ENCODE data around the gene SUB1. TPM values are rescaled to one million over a fixed set of nuclear protein-coding genes. Genes with fewer than 3 reads are reported as not detected.
"Not testable (repeated sequence)": the region's sequence is repeated elsewhere in the genome, so short reads cannot be mapped to it uniquely, and the experiment has no call there.

SUB1 gene
- total RNA-seq, 2 donors from 2014 or later, result 145 to 209 TPM

DNA sequence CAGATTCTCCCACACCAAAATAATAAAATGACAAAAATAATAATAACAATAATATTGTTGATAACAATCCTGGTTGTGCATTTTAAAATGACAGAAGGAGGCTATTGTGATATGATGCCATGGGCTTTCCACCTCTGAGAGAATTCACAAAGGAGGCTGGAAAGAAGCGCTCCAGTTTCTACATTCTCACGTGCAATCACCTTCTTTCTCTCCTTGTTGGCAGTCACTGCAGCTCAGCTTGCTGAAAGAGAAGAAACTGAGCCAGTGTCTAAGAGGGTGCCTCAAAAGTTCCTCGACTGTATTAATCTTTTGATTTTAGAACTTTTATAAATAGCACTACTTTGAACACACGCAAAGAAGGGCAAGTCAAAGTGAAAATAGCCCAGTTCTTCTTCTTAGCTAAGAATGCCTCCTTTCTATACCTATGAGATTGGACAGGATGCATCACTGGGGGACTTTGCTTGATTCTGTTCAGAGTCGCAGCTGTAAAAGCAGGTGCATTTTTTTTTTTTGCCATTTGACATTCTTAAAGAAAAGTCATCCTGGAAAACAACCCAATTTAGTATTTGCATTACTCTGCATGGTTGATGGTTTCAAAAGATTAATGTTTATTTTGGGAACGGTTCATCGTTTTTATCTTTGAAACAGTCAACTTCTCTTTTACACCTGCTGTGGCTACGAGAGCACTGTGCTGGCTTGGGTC, 12.4 kb upstream of the SUB1 start:
- Histone ChIP-seq H3K27ac (no peak overlapping the region), H3K9me3 (no peaks in the 10 kb centered on the region), H3K4me3 (no peak overlapping the region), H3K4me1 (no peaks in the 10 kb centered on the region), H3K36me3 (no peaks in the 10 kb centered on the region), H3K27me3 (no peaks in the 10 kb centered on the region)
- DNase-seq (ENCODE audit: low spot score), result no peak
- no peak for TF ChIP-seq CTCF (IDR thresholded peaks at IDR 0.05)

DNA sequence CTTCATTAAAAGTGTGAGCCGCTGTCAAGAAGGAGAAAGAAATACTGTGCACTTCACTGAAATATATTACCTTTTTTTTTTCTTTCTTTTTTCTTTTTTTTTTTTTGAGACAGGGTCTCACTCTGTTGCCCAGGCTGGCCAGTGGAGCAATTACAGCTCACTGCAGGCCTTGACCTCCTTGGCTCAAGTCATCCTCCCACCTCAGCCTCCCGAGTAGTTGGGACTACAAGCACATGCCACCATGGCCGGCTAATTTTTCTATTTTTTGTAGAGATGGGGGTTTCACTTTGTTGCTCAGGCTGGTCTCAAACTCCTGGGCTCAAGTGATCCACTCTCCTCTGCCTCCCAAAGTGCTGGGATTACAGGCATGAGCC, 11.9 kb upstream of the SUB1 start:
- H3K4me3 ChIP-seq; H3K4me1 ChIP-seq; H3K27ac ChIP-seq; H3K27me3 ChIP-seq; DNase-seq (ENCODE audit: low spot score); H3K36me3 ChIP-seq; H3K9me3 ChIP-seq: not testable (repeated sequence)

DNA sequence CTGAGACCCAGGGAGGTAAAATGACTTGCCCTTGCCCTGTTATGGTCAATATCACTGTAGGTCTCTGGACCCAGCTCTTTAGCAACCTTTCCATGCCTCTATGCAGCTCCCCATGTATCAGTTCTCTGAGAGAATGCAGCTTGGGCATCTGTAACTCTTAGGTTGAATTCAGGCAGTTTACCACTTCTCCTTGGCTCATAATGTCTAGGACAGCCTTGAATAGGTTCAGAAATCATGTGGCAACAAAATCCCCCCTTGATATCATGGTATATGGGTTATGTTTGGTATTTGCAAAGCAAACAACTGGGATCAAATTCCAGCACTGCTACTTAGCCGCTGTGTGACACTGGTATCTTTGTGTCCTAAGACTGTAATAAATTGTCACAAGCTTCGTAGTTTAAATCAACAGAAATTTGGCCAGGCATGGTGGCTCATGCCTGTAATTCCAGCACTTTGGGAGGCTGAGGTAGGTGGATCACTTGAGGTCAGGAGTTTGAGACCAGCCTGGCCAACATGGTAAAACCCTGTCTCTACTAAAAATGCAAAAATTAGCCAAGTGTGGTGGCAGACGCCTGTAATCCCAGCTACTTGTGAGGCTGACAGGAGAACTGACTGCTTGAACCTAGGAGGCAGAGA, 10.7 kb upstream of the SUB1 start:
- H3K36me3 ChIP-seq, result no peaks in the 10 kb centered on the region
- DNase-seq (ENCODE audit: low spot score), result no peak
- no peaks in the 10 kb centered on the region for H3K27me3 ChIP-seq
- no peak for TF ChIP-seq CTCF (IDR thresholded peaks at IDR 0.05)
- no peaks in the 10 kb centered on the region for H3K9me3 ChIP-seq
- H3K27ac ChIP-seq, result no peak overlapping the region
- H3K4me3 ChIP-seq, result no peak overlapping the region
- H3K4me1 ChIP-seq, result no peaks in the 10 kb centered on the region

DNA sequence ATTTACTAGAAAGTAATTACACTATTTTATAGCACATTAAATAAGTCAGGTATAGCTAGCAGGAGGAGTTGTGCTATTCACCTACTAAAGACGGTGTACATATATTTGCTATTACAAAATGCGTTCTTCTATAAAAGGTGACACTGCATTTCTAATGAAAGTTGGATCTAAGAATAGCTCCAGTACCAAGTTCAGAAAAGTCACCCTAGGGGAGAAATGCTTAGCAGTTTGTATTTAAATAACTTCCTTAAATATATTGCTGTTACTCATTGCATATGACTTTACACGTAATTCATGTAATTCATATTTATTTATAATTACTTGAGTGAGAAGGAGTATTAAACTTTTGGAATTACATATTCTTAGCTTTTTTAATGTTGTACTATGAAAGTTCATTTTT, 7.0 kb upstream of the SUB1 start:
- no peaks in the 10 kb centered on the region for H3K36me3 ChIP-seq
- no peak for TF ChIP-seq CTCF (IDR thresholded peaks at IDR 0.05)
- no peaks in the 10 kb centered on the region for H3K9me3 ChIP-seq
- no peak overlapping the region for H3K4me3 ChIP-seq
- no peaks in the 10 kb centered on the region for H3K4me1 ChIP-seq
- no peak overlapping the region for H3K27ac ChIP-seq
- H3K27me3 ChIP-seq, result no peaks in the 10 kb centered on the region
- no peak for DNase-seq (ENCODE audit: low spot score)

- H3K27me3 ChIP-seq, result no peaks in the 10 kb centered on the region
- no peak for TF ChIP-seq CTCF (IDR thresholded peaks at IDR 0.05)
- H3K36me3 ChIP-seq, result no peaks in the 10 kb centered on the region
Measured at GRCh38 chr5:32578764-32579163, 6.6 kb upstream of the SUB1 start.

DNA sequence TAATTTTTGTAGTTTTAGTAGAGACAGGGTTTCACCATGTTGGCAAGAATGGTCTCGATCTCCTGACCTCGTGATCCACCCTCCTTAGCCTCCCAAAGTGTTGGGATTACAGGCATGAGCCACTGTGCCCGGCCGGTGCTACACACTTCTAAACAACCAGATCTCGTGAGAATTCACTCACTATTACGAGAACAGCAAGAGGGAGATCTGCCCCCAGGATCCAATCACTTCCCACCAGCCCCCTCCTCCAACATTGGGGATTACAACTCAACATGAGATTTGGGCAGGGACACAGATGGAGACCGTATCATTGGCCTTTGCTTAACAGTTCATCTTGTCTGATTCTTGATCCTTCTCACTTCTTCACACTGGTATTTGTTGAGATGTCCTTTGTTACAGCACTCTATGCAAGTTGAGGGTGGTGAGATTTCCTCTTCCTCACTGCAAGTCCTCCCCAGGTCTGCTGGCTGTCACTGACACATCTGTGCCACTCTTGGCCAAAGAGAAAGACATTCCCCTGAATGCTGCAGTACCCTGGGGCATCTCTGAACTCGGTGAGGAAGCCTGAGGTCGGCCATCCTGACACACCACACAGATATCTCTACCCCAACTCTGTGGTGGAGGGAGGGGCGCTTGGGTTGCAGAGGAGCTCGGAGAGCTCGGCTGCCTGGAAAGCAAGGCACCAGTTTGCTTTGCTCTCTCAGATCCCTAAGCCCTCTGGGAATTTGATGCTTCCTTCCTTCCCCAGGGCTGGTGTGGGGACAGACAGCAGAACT, 4.2 kb upstream of the SUB1 start:
- no peak for DNase-seq (ENCODE audit: low spot score)
- Histone ChIP-seq H3K4me3 (no peak overlapping the region), H3K27ac (no peak overlapping the region), H3K4me1 (peaks cover 0 to 3% of the 10 kb centered on the region in 2 donors), H3K36me3 (no peaks in the 10 kb centered on the region), H3K9me3 (no peaks in the 10 kb centered on the region), H3K27me3 (no peaks in the 10 kb centered on the region)
- TF ChIP-seq CTCF (IDR thresholded peaks at IDR 0.05), result no peak

More at GRCh38 chr5:32578764-32579163, 6.6 kb upstream of the SUB1 start:
- no peaks in the 10 kb centered on the region for H3K9me3 ChIP-seq
- H3K27ac ChIP-seq, result no peak overlapping the region
- no peaks in the 10 kb centered on the region for H3K4me1 ChIP-seq
- no peak for DNase-seq (ENCODE audit: low spot score)
- H3K4me3 ChIP-seq, result no peak overlapping the region
